Caki2 (cell line): Measurements from ENCODE around the gene VWA3B. TPM values are rescaled to one million over a fixed set of nuclear protein-coding genes. Genes with fewer than 3 reads are reported as not detected.
"Not testable (repeated sequence)": the region's sequence is repeated elsewhere in the genome, so short reads cannot be mapped to it uniquely, and the experiment has no call there.

ENCODE experiments used
- DNase-seq: peaks from one replicate; pipeline ENCODE4 v3.0.0-alpha.2; 2015; ENCODE audit warnings: low read depth
- in situ Hi-C: cut with HindIII; loops from 2 replicates; pipeline ENCODE4 v1.10.0; 2016; ENCODE audit warnings: low sequenced_read_pairs, low pct_unique_long_range_greater_than_20kb, mixed read lengths
- total RNA-seq: library from RNA; depleted of rRNA; stranded (reverse); fragments of >200 nt; shearing (Covaris generic); gene quantifications from 2 replicates; pipeline ENCODE4 v1.2.3, GENCODE V29; 2014; ENCODE audit warnings: low replicate concordance

VWA3B gene
- total RNA-seq, 1 experiment from 2014 or later: not detected

- DNase-seq: no peak
- in situ Hi-C loops: no loop called here
Measured at GRCh38 chr2:98299211-98299905, 212.4 kb downstream of the VWA3B start.

- in situ Hi-C loops: no loop called here
- DNase-seq: no peak
Measured at GRCh38 chr2:98300141-98300874, 213.3 kb downstream of the VWA3B start.

GRCh38 chr2:98301469-98301868 is 214.5 kb downstream of the VWA3B start:
- in situ Hi-C loops: no loop called here
- no peak for DNase-seq

- in situ Hi-C loops, DNase-seq: not testable (repeated sequence)
Measured at GRCh38 chr2:98307131-98307696, 220.2 kb downstream of the VWA3B start.

GRCh38 chr2:98308068-98308467 is 221.1 kb downstream of the VWA3B start:
- DNase-seq: no peak
- in situ Hi-C loops: no loop called here

GRCh38 chr2:98308532-98308931 is 221.6 kb downstream of the VWA3B start:
- no peak for DNase-seq
- in situ Hi-C loops: no loop called here

- no peak for DNase-seq
- in situ Hi-C loops: no loop called here
Measured at GRCh38 chr2:98309580-98309979, 222.6 kb downstream of the VWA3B start.

- no peak for DNase-seq
- in situ Hi-C loops: no loop called here
Measured at GRCh38 chr2:98310010-98310409, 223.0 kb downstream of the VWA3B start.

- in situ Hi-C loops: no loop called here
- no peak for DNase-seq
Measured at GRCh38 chr2:98311090-98311489, 224.1 kb downstream of the VWA3B start.

- DNase-seq: no peak
- in situ Hi-C loops: no loop called here
Measured at GRCh38 chr2:98311771-98312545, 225.0 kb downstream of the VWA3B start.

GRCh38 chr2:98313492-98314250 is 226.7 kb downstream of the VWA3B start:
- DNase-seq: no peak
- in situ Hi-C loops: no loop called here

- DNase-seq: no peak
- in situ Hi-C loops: no loop called here
Measured at GRCh38 chr2:98314251-98314650, 227.3 kb downstream of the VWA3B start.

GRCh38 chr2:98315957-98316356 is 229.0 kb downstream of the VWA3B start:
- no peak for DNase-seq
- in situ Hi-C loops: no loop called here

GRCh38 chr2:98317214-98317613 is 230.2 kb downstream of the VWA3B start:
- in situ Hi-C loops: no loop called here
- no peak for DNase-seq

- in situ Hi-C loops, DNase-seq: not testable (repeated sequence)
Measured at GRCh38 chr2:98320171-98320570, 233.2 kb downstream of the VWA3B start.

- DNase-seq: no peak
- in situ Hi-C loops: no loop called here
Measured at GRCh38 chr2:98324181-98324580, 237.2 kb downstream of the VWA3B start.

- DNase-seq: no peak
- in situ Hi-C loops: no loop called here
Measured at GRCh38 chr2:98327776-98328175, 240.8 kb downstream of the VWA3B start.

GRCh38 chr2:98329549-98329948 is 242.6 kb downstream of the VWA3B start:
- in situ Hi-C loops: no loop called here
- no peak for DNase-seq
